NCI-H2107 (cell line): Measurements from ENCODE around the gene RESF1.

Source experiments
- DNase-seq: peaks from one replicate; lab custom pipeline; 2025; lab: John Stamatoyannopoulos, UW

Gene RESF1

GRCh38 chr12:32005496-32006125, 46.4 kb downstream of the RESF1 start:
- no peak for DNase-seq
